ENCODE measurements around the gene C12orf42. TPM values are rescaled to one million over a fixed set of nuclear protein-coding genes. Genes with fewer than 3 reads are reported as not detected.

The C12orf42 gene
- total RNA-seq, 1 experiment from 2014 or later: not detected

- Histone ChIP-seq H2BK15ac (ENCODE audit: low read depth, low read length) (no peak overlapping the region), H3K56ac (ENCODE audit: insufficient read length, low read depth, low read length) (no peak overlapping the region), H3K23me2 (ENCODE audit: insufficient read length, low read depth, low read length, poor library complexity, severe bottlenecking) (no peaks in the 10 kb centered on the region), H3K4me1 (ENCODE audit: insufficient read depth, low read length) (no peaks in the 10 kb centered on the region), H3K23ac (ENCODE audit: insufficient read length, low read depth, low read length) (no peak overlapping the region), H4K91ac (ENCODE audit: insufficient read length, low read depth, low read length) (no peak overlapping the region), H3K4ac (ENCODE audit: low read depth, low read length) (no peak overlapping the region), H3K4me2 (ENCODE audit: insufficient read depth, insufficient read length, low read length) (no peak overlapping the region), H4K8ac (replicated peaks; ENCODE audit: insufficient read length, low read depth, low read length) (no peak overlapping the region), H4K20me1 (ENCODE audit: control insufficient read depth, insufficient read depth, insufficient read length) (no peaks in the 10 kb centered on the region), H3K18ac (ENCODE audit: insufficient read length, low read depth, low read length) (no peak overlapping the region), H3K79me1 (ENCODE audit: insufficient read depth, low read depth, low read length, poor library complexity, severe bottlenecking) (no peaks in the 10 kb centered on the region), H2AK5ac (ENCODE audit: insufficient read length, low read length) (no peak overlapping the region), H2BK20ac (ENCODE audit: low read depth, low read length, poor library complexity, severe bottlenecking) (no peak overlapping the region), H3K14ac (ENCODE audit: insufficient read depth, low read length) (no peak overlapping the region), H3T11ph (ENCODE audit: low read length) (no peak overlapping the region), H2BK12ac (ENCODE audit: insufficient read length, low read depth, low read length) (no peak overlapping the region), H2AFZ (ENCODE audit: low read length) (no peak overlapping the region), H3K9me3 (ENCODE audit: control insufficient read depth, low read depth, low read length) (no peaks in the 10 kb centered on the region), H3K9ac (ENCODE audit: extremely low read depth, insufficient read length, low read length) (no peak overlapping the region), H3K79me2 (ENCODE audit: insufficient read depth, low read length) (no peaks in the 10 kb centered on the region), H3K27me3 (ENCODE audit: insufficient read depth, low read length) (no peaks in the 10 kb centered on the region), H2BK120ac (ENCODE audit: low read depth, low read length, poor library complexity, severe bottlenecking) (no peak overlapping the region), H3K27ac (ENCODE audit: insufficient read length, low read depth, low read length) (no peak overlapping the region), H2BK5ac (ENCODE audit: insufficient read length, low read length) (no peak overlapping the region), H4K5ac (ENCODE audit: insufficient read length, low read depth, low read length) (no peak overlapping the region)
- H3K36me3 Mint-ChIP-seq (ENCODE audit: insufficient read depth in 1 of 3, low read depth in 3 of 3): no peaks in the 10 kb centered on the region
- no peaks in the 10 kb centered on the region for H3K27me3 Mint-ChIP-seq (ENCODE audit: low read depth)
- DNase-seq: no peak
- TF ChIP-seq, protein P1, sequence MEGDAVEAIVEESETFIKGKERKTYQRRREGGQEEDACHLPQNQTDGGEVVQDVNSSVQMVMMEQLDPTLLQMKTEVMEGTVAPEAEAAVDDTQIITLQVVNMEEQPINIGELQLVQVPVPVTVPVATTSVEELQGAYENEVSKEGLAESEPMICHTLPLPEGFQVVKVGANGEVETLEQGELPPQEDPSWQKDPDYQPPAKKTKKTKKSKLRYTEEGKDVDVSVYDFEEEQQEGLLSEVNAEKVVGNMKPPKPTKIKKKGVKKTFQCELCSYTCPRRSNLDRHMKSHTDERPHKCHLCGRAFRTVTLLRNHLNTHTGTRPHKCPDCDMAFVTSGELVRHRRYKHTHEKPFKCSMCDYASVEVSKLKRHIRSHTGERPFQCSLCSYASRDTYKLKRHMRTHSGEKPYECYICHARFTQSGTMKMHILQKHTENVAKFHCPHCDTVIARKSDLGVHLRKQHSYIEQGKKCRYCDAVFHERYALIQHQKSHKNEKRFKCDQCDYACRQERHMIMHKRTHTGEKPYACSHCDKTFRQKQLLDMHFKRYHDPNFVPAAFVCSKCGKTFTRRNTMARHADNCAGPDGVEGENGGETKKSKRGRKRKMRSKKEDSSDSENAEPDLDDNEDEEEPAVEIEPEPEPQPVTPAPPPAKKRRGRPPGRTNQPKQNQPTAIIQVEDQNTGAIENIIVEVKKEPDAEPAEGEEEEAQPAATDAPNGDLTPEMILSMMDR (conservative IDR thresholded peaks at IDR 0.05): no peak
- no peak overlapping the region for H3K4me3 Mint-ChIP-seq
- WGBS (ENCODE audit: extremely low coverage, insufficient read length, low lambda C conversion rate): no CpG with 5 or more reads among the region's 13 CpGs
- H3K9me3 Mint-ChIP-seq: no peaks in the 10 kb centered on the region
- peak overlapping the region in 1 of 3 experiments; percentile 37; a peak in 1 of 7 replicates for H3K27ac Mint-ChIP-seq
- H3K4me1 Mint-ChIP-seq: peaks cover 10 to 16% of the 10 kb centered on the region in 2 experiments
Measured at GRCh38 chr12:103334466-103334865, 161.3 kb downstream of the C12orf42 start.
